Inferior parietal cortex (tissue), 1 donor: ENCODE measurements around the gene SPRR2F.

ENCODE experiments used
- DNase-seq: peaks from one replicate; pipeline ENCODE4 v3.0.0-alpha.2; 2016; ENCODE audit errors: extremely low spot score

SPRR2F gene

DNA sequence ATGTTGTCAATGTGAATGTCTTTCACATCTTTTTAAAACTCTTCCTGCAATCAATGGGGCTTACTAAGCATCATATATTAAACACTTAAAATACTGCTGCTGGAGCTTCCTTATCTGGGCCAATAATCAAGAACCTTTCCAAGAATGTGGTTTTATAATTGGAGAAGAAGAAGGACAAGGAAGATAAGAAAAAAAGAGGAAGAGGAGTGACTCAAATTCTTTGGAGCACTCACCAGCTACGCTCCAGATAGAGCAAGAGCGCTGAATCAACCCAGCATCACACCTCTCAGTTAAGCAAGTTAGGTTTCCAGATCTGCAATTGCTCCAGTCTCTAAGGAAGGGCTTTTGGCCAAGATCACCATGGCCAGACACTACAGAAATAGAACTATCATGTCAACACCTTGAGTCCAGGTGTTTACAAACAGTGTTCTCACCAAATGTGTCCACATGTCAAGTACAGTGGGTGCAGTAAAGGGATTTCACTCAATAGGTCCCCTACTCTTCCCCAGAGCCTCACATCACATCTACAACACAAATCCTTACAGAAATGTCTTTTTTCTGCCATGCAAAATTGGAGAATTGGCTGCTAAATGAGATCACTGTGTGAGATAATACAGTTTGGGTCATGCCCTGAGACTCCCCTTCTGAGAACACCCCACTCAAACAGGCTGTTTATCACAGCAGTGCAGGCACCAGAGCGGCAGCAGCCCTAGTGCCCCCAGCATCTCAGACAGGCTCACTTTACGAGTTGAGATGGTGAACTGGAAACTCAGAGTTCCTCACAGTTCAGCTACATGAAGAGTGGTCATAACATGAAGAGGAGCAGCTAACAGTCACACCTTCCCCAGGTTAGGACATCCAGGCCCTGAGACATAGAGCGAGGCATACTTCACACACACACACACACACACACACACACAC, 40.2 kb downstream of the SPRR2F start:
- no peak for DNase-seq

DNA sequence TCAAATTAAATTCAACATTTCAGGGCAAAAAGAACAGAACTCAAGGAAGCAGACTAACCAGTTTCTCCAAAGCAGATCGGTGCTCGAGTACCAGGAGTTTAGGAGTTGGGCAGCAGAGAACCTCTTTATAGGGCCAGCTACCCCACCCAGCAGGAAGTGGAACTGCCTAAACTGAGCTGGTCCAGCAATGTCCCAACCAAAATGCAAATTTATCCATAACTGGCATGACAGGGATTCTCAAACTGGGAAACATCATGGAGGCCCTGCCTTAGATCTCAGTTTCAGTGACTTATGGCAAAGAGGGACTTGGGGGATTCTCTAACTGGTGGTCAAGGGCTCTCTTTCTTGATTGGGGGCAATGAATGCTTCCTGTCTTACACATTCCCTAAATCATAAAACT, 41.8 kb downstream of the SPRR2F start, which contains the start of gene SPRR2B:
Gene SPRR2B (minus strand): TSS at position 101 of the 400 bp plus-strand sequence. CDS start 772 bp downstream, outside the sequence.
- no peak for DNase-seq

DNA sequence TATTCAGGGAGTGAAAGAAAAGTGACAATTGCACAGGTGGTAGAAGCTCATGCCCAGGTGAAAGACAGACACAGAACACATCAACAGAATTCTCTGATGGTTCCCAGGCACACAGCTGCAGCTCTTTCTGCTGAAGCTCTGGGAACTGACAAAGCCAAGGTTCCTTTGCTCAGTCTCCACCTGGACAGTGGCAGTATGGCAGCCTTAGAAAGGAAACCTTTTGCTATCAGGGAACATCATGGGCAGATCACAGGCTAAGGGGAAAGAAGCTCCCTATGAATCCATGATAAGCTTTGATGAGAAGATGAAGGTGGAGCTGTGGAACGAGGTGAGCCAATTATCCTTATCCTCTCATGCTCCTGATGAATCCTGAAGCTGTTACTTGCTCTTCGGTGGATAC, 43.1 kb downstream of the SPRR2F start:
- no peak for DNase-seq
